GM21360 (cell line): ENCODE measurements around the gene RXYLT1.
"Not testable (repeated sequence)": the region's sequence is repeated elsewhere in the genome, so short reads cannot be mapped to it uniquely, and the experiment has no call there.

Experiments used
- ATAC-seq: cut with Tn5 transposase; IDR thresholded peaks from one replicate; pipeline ENCODE4 v1.9.1; 2021; ENCODE audit warnings: mild to moderate bottlenecking, moderate library complexity; ENCODE audit not compliant: unreplicated experiment

Gene RXYLT1

GRCh38 chr12:63779498-63780481 lies at the start of gene RXYLT1:
Gene RXYLT1 (plus strand): TSS chr12:63779909. CDS start chr12:63779961, 52 bp downstream.
- ATAC-seq = peak; percentile 93

- ATAC-seq = not testable (repeated sequence)
Observed at GRCh38 chr12:63732779-63733178, 46.9 kb upstream of the RXYLT1 start.

GRCh38 chr12:63733585-63733984 lies 46.1 kb upstream of the RXYLT1 start:
- not testable (repeated sequence) for ATAC-seq

- not testable (repeated sequence) for ATAC-seq
Observed at GRCh38 chr12:63740551-63740950, 39.2 kb upstream of the RXYLT1 start.

GRCh38 chr12:63741431-63741830 lies 38.3 kb upstream of the RXYLT1 start:
- not testable (repeated sequence) for ATAC-seq

- ATAC-seq = not testable (repeated sequence)
Observed at GRCh38 chr12:63744110-63744509, 35.6 kb upstream of the RXYLT1 start.

GRCh38 chr12:63746470-63746869 lies 33.2 kb upstream of the RXYLT1 start:
- ATAC-seq = not testable (repeated sequence)

GRCh38 chr12:63747136-63747535 lies 32.6 kb upstream of the RXYLT1 start:
- not testable (repeated sequence) for ATAC-seq

GRCh38 chr12:63747553-63747952 lies 32.2 kb upstream of the RXYLT1 start:
- ATAC-seq = no peak

- ATAC-seq = no peak
Observed at GRCh38 chr12:63752283-63752682, 27.4 kb upstream of the RXYLT1 start.

- no peak for ATAC-seq
Observed at GRCh38 chr12:63752841-63753240, 26.9 kb upstream of the RXYLT1 start.

- no peak for ATAC-seq
Observed at GRCh38 chr12:63753743-63754142, 26.0 kb upstream of the RXYLT1 start.

GRCh38 chr12:63764481-63764880 lies 15.2 kb upstream of the RXYLT1 start:
- ATAC-seq = no peak

- ATAC-seq = no peak
Observed at GRCh38 chr12:63766498-63766897, 13.2 kb upstream of the RXYLT1 start.

GRCh38 chr12:63770375-63770774 lies 9.3 kb upstream of the RXYLT1 start:
- ATAC-seq = no peak

- ATAC-seq = no peak
Observed at GRCh38 chr12:63777340-63777739, 2.4 kb upstream of the RXYLT1 start.

GRCh38 chr12:63782466-63782865 lies 2.8 kb downstream of the RXYLT1 start:
- ATAC-seq = no peak

- ATAC-seq = no peak
Observed at GRCh38 chr12:63787306-63787705, 7.6 kb downstream of the RXYLT1 start.

GRCh38 chr12:63790608-63790945 lies 10.9 kb downstream of the RXYLT1 start:
- ATAC-seq = no peak

GRCh38 chr12:63792338-63792737 lies 12.6 kb downstream of the RXYLT1 start:
- ATAC-seq = no peak

- ATAC-seq = no peak
Observed at GRCh38 chr12:63795032-63795687, 15.5 kb downstream of the RXYLT1 start.

- no peak for ATAC-seq
Observed at GRCh38 chr12:63795944-63796343, 16.2 kb downstream of the RXYLT1 start.
